ENCODE results near the gene PPP3CB. TPM values are rescaled to one million over a fixed set of nuclear protein-coding genes. Genes with fewer than 3 reads are reported as not detected.

The PPP3CB gene
- total and polyA plus RNA-seq, 12 donors: 26.7 to 60.6 (median 46.7) TPM

DNA sequence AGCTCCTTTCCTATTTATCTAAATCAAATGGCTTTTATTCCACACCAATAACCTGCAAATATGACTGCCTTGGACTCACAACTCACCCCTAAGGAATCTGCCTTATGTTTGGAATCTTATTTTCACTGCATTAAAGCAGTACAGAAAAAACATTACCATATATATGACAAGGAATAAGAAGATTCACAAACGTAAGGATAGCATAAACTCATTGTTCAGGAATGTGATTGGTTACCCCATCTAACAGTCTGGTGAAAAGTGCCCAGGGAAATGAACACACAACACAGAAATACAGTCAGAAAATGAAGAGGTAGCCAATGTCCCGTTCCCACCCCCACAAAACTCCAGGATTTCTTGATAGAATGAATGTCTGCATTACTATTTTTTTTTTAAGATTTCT, 2.0 kb downstream of the PPP3CB start:
- H3K4me1 ChIP-seq (replicated peaks in 1 of 2): peaks cover 22 to 47% of the 10 kb centered on the region in 2 donors
- no peaks in the 10 kb centered on the region for H3K9me3 ChIP-seq (replicated peaks in 1 of 3)
- no peak overlapping the region for H3K27ac ChIP-seq
- no peak for DNase-seq
- TF ChIP-seq, protein P1, sequence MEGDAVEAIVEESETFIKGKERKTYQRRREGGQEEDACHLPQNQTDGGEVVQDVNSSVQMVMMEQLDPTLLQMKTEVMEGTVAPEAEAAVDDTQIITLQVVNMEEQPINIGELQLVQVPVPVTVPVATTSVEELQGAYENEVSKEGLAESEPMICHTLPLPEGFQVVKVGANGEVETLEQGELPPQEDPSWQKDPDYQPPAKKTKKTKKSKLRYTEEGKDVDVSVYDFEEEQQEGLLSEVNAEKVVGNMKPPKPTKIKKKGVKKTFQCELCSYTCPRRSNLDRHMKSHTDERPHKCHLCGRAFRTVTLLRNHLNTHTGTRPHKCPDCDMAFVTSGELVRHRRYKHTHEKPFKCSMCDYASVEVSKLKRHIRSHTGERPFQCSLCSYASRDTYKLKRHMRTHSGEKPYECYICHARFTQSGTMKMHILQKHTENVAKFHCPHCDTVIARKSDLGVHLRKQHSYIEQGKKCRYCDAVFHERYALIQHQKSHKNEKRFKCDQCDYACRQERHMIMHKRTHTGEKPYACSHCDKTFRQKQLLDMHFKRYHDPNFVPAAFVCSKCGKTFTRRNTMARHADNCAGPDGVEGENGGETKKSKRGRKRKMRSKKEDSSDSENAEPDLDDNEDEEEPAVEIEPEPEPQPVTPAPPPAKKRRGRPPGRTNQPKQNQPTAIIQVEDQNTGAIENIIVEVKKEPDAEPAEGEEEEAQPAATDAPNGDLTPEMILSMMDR (IDR thresholded peaks at IDR 0.05): no peak
- no peak for TF ChIP-seq POLR2A (IDR thresholded peaks at IDR 0.05)
- no peaks in the 10 kb centered on the region for H3K27me3 ChIP-seq
- peak overlapping the region in 1 of 4 donors; percentile 81 for H3K4me3 ChIP-seq
- WGBS, 4 donors: 31 to 45% (median 39%) methylated on average over 2 of the region's 2 CpGs
- intact Hi-C loops (cut with DNase I): no loop called here
- H3K36me3 ChIP-seq (replicated peaks in 1 of 2): no peaks in the 10 kb centered on the region

DNA sequence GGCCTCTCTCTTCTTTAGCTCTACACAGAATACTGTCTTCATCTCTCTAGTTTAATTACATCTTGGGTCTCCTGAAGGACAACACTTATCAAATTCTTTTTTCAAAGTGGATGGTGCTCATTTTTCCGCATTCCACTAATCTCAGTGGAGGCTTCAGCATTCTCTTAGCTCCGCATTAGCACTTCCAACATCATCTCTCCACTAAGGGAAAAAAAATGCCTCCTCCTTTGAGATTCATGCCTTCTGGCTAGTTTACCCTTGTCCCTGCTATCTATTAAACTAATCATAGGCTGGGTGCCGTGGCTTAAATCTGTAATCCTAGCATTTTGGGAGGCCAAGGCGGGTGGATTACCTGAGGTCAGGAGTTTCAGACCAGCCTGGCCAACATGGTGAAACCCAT, 9.2 kb downstream of the PPP3CB start:
- Histone ChIP-seq H3K4me3 (no peak overlapping the region), H3K27ac (no peak overlapping the region), H3K4me1 (replicated peaks in 1 of 2) (peaks cover 5 to 9% of the 10 kb centered on the region in 2 donors), H3K36me3 (replicated peaks in 1 of 2) (peaks cover 0 to 10% of the 10 kb centered on the region in 2 donors), H3K9me3 (replicated peaks in 1 of 3) (no peaks in the 10 kb centered on the region), H3K27me3 (no peaks in the 10 kb centered on the region)
- no peak for TF ChIP-seq POLR2A (IDR thresholded peaks at IDR 0.05)
- TF ChIP-seq, protein P1 (IDR thresholded peaks at IDR 0.05): no peak
- DNase-seq: no peak
- intact Hi-C loops (cut with DNase I): loop anchor here in 1 of 2 donors (10.0 kb wide), 1 partner anchor 222 kb away; no protein-coding TSS in a partner anchor
- 93 to 98% (median 97%) methylated on average over 4 of the region's 4 CpGs for WGBS, 4 donors

DNA sequence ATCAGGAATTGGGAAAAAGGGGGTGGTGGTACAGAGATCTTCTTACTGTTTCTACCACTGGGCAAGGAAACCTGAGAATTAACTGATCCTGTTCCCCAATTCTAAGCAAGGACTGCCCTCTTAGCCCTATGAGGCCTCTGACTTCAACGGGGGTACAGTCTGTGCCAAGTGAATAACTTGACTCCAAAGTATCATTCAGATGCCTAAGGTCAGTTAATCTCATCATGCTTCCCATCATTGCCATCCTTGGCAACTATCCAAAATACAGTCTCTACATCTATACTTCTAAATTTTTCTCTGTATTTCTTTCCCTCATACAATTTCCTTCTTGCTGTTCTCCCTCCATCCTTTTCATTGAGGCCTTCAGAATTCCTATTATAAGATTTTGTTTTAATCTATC, 10.5 kb downstream of the PPP3CB start:
- Histone ChIP-seq H3K4me1 (replicated peaks in 1 of 2) (peaks cover under 1 to 9% of the 10 kb centered on the region in 2 donors), H3K27me3 (no peaks in the 10 kb centered on the region), H3K4me3 (no peak overlapping the region), H3K9me3 (replicated peaks in 1 of 3) (no peaks in the 10 kb centered on the region), H3K36me3 (replicated peaks in 1 of 2) (peaks cover 0 to 10% of the 10 kb centered on the region in 2 donors), H3K27ac (no peak overlapping the region)
- DNase-seq: no peak
- intact Hi-C loops (cut with DNase I): loop anchor here in 1 of 2 donors (10.0 kb wide), 1 partner anchor 221 kb away; no protein-coding TSS in a partner anchor
- TF ChIP-seq, protein P1 (IDR thresholded peaks at IDR 0.05): no peak
- no peak for TF ChIP-seq POLR2A (IDR thresholded peaks at IDR 0.05)
- 25 to 41% (median 36%) methylated on average over 1 of the region's 1 CpG for WGBS, 4 donors

DNA sequence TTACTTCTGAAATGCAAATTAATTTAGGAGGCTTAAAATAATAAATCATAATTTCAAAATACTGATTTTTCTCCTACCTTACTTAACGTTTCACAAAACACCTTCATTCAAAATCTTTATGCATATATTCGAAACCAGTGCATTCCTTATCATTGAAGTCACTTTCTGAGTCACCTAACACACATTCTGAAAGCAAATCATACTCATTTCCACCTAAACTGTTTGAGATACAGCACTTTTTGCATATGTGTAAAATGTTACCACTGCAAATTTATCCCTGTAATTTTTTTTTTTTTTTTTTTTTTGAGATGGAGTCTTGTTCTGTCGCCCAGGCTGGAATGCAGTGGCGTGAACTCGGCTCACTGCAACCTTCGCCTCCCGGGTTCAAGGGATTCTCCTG, 15.7 kb downstream of the PPP3CB start:
- intact Hi-C loops (cut with DNase I): loop anchor here in 1 of 2 donors (10.0 kb wide), 1 partner anchor 215 kb away; no protein-coding TSS in a partner anchor
- H3K4me3 ChIP-seq: no peak overlapping the region
- TF ChIP-seq, protein P1 (IDR thresholded peaks at IDR 0.05): no peak
- TF ChIP-seq POLR2A (IDR thresholded peaks at IDR 0.05): no peak
- DNase-seq: no peak
- H3K27ac ChIP-seq: no peak overlapping the region
- no peaks in the 10 kb centered on the region for H3K27me3 ChIP-seq
- WGBS, 4 donors: 82 to 87% (median 84%) methylated on average over 7 of the region's 7 CpGs
- H3K9me3 ChIP-seq (replicated peaks in 1 of 3): no peaks in the 10 kb centered on the region
- H3K36me3 ChIP-seq (replicated peaks in 1 of 2): peaks cover 0 to 51% of the 10 kb centered on the region in 2 donors
- peaks cover 0 to 5% of the 10 kb centered on the region in 2 donors for H3K4me1 ChIP-seq (replicated peaks in 1 of 2)

Measured in adrenal gland (tissue), 12 donors.